Uterus (tissue), 2 donors: ENCODE results near the gene ASTN1.

ENCODE experiments used
- POLR2A ChIP-seq, 2 donors: fragments of 450-650 bp; IDR thresholded peaks; one replicate each; pipeline ENCODE4 v1.6.1; 2016; ENCODE audit warnings: antibody characterized with exemption in 2 of 2, mild to moderate bottlenecking in 1 of 2, moderate library complexity in 1 of 2
- TF ChIP-seq, protein P1 (sequence below), 4 experiments: fragments of 200-600 bp in 2 of 4; fragments of 450-650 bp in 2 of 4; sonication (generic) in 2 of 4; IDR thresholded peaks; one replicate each; pipeline ENCODE4 v1.5.1; 2016 to 2019; ENCODE audit warnings: antibody characterized with exemption in 4 of 4, mild to moderate bottlenecking in 2 of 4, moderate library complexity in 1 of 4

DNA sequence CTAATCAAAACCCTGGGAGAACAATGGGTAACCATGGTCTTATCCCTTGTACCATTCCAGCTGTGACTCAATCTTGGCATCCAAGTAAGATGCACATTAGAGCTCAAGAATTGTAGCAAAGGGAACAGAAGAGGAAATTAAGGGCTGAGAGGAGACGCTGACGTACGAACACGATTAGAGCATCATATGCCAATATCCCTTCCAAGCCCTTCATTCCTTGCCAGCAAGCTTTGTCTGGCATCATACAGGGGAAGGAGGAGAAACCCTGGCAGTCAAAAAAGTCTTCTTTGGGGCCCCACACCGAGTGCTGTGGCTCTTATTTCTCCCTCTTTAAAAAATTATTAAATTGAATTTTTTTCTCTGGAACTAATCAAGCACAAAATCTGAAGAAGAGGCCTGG lies 120.9 kb downstream of the ASTN1 start:
- TF ChIP-seq, protein P1, sequence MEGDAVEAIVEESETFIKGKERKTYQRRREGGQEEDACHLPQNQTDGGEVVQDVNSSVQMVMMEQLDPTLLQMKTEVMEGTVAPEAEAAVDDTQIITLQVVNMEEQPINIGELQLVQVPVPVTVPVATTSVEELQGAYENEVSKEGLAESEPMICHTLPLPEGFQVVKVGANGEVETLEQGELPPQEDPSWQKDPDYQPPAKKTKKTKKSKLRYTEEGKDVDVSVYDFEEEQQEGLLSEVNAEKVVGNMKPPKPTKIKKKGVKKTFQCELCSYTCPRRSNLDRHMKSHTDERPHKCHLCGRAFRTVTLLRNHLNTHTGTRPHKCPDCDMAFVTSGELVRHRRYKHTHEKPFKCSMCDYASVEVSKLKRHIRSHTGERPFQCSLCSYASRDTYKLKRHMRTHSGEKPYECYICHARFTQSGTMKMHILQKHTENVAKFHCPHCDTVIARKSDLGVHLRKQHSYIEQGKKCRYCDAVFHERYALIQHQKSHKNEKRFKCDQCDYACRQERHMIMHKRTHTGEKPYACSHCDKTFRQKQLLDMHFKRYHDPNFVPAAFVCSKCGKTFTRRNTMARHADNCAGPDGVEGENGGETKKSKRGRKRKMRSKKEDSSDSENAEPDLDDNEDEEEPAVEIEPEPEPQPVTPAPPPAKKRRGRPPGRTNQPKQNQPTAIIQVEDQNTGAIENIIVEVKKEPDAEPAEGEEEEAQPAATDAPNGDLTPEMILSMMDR (IDR thresholded peaks at IDR 0.05): no peak
- TF ChIP-seq POLR2A (IDR thresholded peaks at IDR 0.05): no peak
